HEK293T (cell line): Measurements from ENCODE around the gene ZNF487.

Experiments
- ELF4 ChIP-seq: fragments of 450-650 bp; IDR thresholded peaks from 2 replicates; pipeline ENCODE4 v1.6.1; 2017; ENCODE audit warnings: antibody characterized with exemption
- FOXA1 ChIP-seq: fragments of 450-650 bp; IDR thresholded peaks from 2 replicates; pipeline ENCODE4 v1.6.1; 2016; ENCODE audit warnings: mild to moderate bottlenecking
- FOXK2 ChIP-seq: fragments of 450-650 bp; IDR thresholded peaks from 2 replicates; pipeline ENCODE4 v1.6.1; 2016; ENCODE audit warnings: mild to moderate bottlenecking
- FOXM1 ChIP-seq: fragments of 450-650 bp; IDR thresholded peaks from 2 replicates; pipeline ENCODE4 v1.6.1; 2017; ENCODE audit warnings: mild to moderate bottlenecking, borderline replicate concordance
- HDGF ChIP-seq: fragments of 450-650 bp; IDR thresholded peaks from 2 replicates; pipeline ENCODE4 v1.6.1; 2017; ENCODE audit warnings: antibody characterized with exemption, borderline replicate concordance
- LEF1 ChIP-seq: fragments of 450-650 bp; IDR thresholded peaks from 2 replicates; pipeline ENCODE4 v1.6.1; 2017; ENCODE audit warnings: mild to moderate bottlenecking, borderline replicate concordance
- NFRKB ChIP-seq: fragments of 450-650 bp; IDR thresholded peaks from 2 replicates; pipeline ENCODE4 v1.6.1; 2016; ENCODE audit warnings: mild to moderate bottlenecking, moderate library complexity
- SP1 ChIP-seq: fragments of 450-650 bp; IDR thresholded peaks from 2 replicates; pipeline ENCODE4 v1.6.1; 2017
- SUZ12 ChIP-seq: fragments of 450-650 bp; IDR thresholded peaks from 2 replicates; pipeline ENCODE4 v1.6.1; 2016; ENCODE audit warnings: mild to moderate bottlenecking
- TARDBP ChIP-seq: fragments of 450-650 bp; IDR thresholded peaks from 2 replicates; pipeline ENCODE4 v1.6.1; 2016
- ZNF384 ChIP-seq: fragments of 450-650 bp; IDR thresholded peaks from 2 replicates; pipeline ENCODE4 v1.6.1; 2016

GRCh38 chr10:43482319-43483078 lies 45.6 kb downstream of the ZNF487 start:
- TF ChIP-seq ZNF384, result no peak
- TF ChIP-seq SUZ12, result no peak
- TF ChIP-seq FOXM1, result no peak
- no peak for TF ChIP-seq FOXA1
- TF ChIP-seq FOXK2, result no peak
- TF ChIP-seq SP1, result no peak
- TF ChIP-seq TARDBP, result no peak
- TF ChIP-seq HDGF, result no peak
- no peak for TF ChIP-seq NFRKB
- TF ChIP-seq ELF4, result no peak
- no peak for TF ChIP-seq LEF1
